Measurements from ENCODE around the gene POU2F2.

DNA sequence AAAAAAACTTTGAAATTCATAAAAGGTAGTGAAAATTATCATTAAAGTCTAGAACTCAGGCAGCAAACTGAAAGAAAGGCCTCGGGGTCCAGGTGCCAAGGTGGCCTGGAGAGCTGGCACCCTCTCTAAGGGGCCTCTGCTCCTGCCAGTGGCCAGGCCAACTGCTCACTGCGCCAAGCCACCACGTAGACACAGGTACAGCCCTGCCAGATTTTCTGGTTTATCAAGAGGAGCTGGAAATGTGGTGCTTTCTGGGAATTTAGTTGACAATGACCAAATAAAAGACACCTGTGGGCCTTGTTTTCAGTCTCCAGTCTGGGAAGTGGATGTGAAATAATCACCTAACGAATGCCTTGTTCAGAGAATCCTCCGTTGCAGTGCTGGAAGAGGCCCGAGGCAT lies 33.5 kb downstream of the POU2F2 start:
- TF ChIP-seq, protein P1, sequence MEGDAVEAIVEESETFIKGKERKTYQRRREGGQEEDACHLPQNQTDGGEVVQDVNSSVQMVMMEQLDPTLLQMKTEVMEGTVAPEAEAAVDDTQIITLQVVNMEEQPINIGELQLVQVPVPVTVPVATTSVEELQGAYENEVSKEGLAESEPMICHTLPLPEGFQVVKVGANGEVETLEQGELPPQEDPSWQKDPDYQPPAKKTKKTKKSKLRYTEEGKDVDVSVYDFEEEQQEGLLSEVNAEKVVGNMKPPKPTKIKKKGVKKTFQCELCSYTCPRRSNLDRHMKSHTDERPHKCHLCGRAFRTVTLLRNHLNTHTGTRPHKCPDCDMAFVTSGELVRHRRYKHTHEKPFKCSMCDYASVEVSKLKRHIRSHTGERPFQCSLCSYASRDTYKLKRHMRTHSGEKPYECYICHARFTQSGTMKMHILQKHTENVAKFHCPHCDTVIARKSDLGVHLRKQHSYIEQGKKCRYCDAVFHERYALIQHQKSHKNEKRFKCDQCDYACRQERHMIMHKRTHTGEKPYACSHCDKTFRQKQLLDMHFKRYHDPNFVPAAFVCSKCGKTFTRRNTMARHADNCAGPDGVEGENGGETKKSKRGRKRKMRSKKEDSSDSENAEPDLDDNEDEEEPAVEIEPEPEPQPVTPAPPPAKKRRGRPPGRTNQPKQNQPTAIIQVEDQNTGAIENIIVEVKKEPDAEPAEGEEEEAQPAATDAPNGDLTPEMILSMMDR (IDR thresholded peaks at IDR 0.05; ENCODE audit: insufficient read depth, low read length, poor library complexity, severe bottlenecking): no peak
- TF ChIP-seq EZH2phosphoT487 (conservative IDR thresholded peaks at IDR 0.05; ENCODE audit: low read length): no peak
